COLO829 (cell line): ENCODE data around the gene SPATA31C1.
"Not testable (repeated sequence)": the region's sequence is repeated elsewhere in the genome, so short reads cannot be mapped to it uniquely, and the experiment has no call there.

ENCODE experiments used
- DNase-seq: peaks from one replicate; pipeline ENCODE4 v3.0.0; 2012; ENCODE audit warnings: low spot score

Gene SPATA31C1

DNA sequence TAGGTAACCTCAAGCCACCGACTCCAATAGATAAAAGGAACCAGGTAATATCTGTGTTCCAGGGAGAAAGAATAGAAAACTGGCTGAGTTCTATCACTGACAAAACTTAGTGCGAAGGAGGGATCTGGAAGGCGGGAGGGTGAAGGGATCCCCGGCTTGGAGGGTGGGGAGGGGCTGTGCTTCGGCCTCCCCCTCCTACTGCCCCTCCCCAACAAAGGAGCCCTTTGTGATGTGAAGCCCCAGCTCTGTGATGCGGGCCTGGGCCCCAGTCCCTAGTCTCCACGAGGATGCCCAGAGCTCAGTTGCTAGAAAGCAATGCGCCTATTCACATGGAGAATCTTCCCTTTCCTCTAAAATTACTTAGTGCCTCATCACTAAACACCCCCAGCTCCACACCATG, at the start of gene SPATA31C1:
TSS of gene SPATA31C1 (plus strand) at position 301 of the 400 bp plus-strand sequence.
- not testable (repeated sequence) for DNase-seq

DNA sequence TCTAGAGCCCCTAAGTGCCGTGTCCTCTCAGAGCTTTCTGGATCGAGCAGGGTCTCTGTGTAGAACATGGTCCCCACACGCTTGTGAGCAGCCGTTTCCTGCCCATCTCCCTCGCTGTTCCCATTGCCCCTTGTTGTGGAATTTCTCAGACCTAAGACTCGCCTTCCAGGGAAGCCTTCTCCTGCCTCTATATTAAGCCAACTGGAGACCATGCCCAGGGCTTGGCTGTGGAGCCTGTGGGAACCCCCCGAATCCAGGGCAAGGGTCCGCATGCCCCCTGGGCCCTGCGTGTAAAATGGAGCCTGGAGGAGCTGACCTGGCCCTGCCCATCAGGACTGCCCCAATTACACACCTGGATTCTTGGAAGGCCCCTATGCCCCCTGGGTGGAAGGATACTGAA, 49.6 kb upstream of the SPATA31C1 start:
- no peak for DNase-seq

DNA sequence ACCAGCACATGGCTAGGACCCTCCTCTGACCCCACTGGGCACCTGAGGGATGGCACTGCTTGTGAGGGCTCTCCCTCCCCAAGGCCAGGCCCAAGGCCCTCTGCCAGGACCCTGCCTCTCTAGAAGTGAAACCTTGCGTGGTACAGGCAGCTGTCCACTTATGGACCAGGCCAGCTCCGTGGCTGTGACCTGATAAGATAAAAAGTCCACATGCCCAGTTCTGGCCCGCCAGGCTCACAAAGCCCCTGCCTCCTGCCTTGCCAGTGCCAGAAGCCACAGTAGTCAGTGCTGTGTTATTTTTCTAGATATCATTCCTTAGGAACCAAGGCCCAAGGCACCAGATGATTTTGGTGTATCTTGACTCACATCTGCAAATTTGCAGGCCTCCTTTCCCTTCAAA, 49.1 kb upstream of the SPATA31C1 start:
- no peak for DNase-seq

DNA sequence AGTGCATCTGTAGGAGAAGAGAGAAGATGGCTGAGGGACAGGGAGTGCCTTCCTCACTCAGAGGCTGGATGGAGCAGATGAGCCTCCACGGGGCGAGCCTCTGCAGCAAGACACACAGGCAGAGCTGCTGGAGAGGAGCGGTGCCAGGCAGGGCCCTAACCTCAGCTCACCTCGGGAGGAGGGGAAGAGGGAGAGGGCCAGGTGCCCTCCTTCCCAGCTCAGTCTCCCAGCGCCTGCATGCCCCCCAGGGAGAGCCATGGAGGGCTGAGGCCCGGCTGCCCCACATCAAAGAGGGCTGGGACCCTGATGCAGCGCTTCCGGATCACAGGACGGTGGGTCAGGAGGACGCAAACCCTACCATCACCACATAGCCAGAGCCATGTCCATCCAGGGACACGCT, 48.7 kb upstream of the SPATA31C1 start:
- DNase-seq: no peak

DNA sequence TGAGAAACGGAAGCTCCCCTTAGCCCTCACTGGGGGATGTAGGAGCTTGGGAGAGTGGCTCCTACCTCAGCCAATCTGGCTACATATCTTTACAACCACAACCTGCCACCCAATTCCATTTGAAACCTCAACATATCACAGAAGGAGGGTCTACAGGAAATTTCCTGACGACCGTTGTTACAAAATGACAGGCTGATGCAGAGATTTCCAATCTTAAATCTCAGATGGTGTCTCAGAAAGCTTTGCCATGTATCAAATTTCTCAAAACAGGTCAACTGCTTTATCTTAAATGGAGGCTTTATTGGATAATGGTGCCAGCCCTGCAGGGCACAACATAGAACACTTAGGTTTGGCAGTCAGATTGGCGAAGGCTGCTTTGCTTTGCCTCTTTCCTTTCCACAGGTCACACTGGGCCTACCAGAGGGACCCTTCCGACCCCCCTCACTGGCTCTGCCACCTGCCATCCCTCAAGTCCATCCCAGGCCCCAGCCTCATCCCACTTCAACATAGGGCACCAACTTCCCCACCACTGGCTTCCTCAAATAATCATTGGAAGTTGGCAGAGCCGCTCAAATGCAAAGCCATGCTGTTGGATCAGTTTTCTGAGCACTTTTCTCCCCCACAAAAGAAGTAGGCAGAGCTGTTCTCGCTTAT, 46.2 kb upstream of the SPATA31C1 start:
- DNase-seq: no peak

DNA sequence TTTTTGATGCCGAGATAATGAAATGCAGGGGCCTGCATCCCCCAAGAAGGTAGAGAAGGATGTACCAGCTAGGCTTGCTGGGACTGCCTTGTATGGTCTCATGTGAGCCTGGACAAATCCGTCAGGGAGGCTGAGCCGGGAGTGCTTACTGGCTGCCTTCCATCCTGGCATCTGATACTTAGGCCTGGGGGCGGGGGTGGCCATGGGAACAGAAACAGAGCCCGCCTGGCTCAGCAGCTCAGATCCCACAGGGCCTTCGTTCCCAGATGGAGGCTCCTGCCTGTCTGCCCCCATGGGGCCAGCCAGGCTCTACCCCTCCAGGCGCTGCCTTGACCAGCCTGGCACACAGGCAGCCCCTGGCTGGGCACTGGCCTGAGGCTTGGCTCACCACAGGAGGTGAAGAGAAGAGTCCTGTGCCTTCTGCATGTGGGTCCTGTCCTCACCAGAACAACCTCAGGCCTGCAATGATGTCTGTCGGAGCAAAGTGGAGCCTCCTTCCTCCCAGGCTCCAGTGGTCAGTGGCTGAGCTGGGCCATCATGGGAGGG, 45.6 kb upstream of the SPATA31C1 start:
- DNase-seq: no peak

DNA sequence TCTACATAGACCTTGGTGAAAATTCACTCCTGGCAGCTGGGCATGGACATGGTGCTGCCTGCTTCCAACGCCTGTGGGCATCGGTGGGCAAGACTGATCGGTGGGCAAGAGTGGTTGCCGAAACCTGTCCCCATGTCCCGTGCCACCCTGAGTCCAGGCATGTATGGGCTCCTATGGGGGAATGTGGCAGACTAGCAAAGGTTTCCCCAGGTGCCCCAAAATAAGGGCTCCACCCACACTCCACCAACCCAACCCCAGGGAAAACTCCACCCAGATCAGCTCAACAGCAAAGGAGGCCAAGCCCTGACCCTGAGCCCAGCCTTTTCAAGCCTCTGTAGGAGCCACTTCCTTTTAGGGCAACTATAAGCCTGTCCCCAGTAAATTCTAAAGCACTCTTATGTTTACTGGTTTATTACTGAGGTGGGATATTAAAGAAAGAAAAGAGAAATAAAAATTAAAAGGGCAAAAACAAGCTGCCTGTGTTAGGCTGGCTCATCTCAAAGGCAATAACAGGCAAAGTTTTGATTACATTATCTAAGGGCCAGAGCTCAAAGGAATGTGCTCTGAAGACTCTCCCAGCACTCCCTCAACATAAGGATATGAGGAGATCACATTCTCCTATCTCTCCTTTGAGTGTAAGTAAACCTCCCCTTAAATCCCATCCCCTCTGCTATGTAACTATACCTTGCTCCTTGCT, 44.0 kb upstream of the SPATA31C1 start:
- no peak for DNase-seq

DNA sequence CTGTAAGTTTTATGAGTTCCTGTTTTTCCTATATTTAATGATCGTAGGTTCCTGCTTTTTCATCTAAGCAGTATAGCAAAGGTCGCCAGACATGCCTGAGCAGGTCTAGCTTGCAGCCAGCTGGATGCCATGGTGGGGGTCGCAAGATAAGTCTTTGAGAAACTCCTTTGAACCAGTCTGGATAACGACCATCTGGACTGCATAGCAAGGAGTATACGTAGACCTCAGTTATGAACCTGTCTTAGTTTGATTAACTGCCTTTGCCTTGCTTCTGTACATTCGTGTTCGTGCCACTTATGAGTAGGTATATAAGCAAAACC, 43.5 kb upstream of the SPATA31C1 start:
- DNase-seq: no peak

DNA sequence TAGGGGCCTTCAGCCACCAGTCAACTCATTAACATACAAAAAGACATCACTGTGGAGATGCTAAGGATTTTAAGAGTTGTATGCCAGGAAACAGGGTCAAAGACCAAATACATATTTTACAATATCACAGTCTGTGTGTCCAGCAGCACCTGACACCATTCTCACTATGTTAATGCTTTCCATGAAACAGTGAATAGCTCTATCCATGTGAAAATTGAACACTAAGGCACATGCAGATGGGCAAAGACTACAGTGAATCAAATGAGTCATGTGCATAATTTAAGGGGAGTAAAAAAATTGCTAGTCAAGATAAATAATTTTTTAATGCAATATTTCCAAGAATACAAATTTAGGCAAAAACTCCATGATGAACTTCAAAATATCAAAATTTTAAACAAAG, 42.7 kb upstream of the SPATA31C1 start:
- no peak for DNase-seq

DNA sequence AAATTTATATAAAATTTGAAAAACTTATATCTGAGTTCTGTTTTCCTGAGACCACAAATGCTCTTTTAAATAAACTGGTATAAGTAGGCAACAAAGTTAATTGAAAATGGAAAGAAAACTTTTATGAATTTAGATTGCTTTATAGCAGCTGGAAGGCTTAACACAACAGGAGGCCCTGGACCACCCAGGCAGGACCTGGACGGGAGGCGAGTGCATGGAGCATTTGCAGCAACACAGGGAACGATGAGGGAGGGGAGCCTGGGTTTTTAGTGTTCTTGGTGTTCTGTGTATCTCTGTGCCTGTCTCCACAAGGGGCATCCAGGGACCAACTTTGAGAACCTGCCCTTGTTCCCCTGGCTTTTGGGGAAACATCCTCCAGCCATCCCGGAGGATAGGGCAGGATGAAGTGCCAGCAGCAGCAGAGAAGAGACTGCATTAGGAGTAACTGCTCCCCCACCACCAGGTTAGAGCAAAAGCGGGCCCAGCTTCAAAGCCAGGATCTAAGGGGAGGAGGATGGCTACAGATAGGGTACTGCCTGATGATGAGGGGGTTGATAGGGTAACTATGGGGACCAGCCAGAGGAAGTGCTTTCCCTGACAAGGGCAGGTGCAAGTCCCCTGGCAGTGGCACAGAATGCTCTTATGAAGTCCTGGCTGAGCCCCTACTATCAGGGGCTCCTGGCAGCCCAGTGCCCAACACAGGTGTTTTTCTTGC, 41.8 kb upstream of the SPATA31C1 start:
- DNase-seq: no peak

DNA sequence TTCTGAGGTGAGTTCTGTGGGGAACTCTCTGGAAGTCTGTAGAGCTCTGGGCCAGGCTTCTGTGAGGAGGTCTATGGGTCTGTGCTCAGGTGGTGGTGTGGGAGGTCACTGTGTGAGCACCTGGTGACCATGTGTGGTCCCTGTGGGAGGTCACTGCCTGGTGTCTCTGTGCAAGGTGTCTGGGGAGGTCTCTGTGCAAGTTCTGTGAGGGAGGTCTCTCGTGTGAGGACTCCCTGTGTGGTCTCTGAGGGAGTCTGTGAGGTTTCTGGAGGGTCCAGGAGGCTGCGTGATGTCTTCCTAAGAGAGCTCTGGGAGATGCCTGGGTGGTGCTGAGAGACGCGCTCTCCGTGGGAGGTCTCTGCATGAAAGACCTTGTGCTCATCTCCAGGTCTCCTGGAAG, 41.1 kb upstream of the SPATA31C1 start:
- DNase-seq: no peak

DNA sequence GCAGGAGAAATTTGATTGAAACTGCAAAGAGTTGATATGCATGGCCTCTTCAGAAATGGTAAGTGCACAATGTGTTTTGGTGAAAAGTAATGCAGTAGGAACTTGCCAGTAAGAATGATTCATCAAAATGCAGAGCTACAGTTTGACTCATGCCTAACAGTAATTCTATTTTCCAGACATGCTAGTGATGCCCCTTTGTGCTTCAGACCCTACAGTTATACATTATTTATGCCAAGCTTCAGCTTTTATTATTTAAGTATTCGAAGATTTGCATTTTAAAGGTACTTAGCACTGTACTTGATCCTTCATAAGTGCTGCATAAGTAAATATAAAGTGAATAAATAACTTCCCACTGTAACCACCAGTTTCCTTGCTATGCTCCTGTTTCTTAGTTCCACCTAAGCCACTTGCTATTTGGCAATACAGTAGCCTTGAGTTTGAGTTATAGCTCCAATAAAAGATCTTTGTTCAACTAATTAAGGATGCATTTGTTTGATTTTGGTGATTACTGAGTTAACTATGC, 38.7 kb upstream of the SPATA31C1 start:
- peak; percentile 53 for DNase-seq

DNA sequence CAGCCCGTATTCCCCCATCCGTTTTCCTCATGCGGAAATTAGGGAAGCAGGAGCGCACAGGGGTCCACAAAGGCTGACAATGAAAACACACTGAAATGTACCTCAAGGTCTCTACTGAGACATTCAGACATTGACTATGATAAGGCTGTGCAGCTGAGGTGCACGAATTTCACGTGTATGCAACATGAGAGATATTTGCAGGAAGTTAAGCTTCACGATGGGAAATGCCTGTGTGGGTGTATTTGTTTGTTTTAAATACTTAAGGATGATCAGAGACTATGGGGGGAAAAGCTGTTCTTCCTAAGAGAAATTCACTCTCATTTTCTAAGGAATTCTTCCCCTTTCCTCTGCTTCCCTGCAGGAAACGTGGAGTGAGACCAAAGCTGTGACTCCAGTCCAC, 37.6 kb upstream of the SPATA31C1 start:
- no peak for DNase-seq

DNA sequence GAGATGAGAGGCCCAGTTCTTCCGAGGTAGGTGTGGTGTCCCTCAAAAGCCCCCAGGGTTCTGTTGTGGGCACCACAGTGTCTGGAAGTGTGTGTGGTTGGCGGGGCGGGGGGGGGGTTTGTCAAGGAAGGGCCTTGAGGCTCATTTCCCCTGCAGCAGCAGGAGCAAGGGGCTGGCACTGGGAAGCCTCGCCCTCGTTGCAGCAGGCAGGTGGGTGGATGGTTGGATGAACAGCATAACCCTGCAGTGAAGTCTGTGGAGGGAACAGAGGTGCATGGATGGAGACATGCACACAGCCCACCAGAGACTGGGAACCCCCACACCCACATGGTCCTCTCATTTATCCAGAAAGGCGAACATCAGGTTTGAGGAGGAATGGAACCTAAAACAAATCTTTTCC, 37.1 kb upstream of the SPATA31C1 start:
- DNase-seq: no peak

DNA sequence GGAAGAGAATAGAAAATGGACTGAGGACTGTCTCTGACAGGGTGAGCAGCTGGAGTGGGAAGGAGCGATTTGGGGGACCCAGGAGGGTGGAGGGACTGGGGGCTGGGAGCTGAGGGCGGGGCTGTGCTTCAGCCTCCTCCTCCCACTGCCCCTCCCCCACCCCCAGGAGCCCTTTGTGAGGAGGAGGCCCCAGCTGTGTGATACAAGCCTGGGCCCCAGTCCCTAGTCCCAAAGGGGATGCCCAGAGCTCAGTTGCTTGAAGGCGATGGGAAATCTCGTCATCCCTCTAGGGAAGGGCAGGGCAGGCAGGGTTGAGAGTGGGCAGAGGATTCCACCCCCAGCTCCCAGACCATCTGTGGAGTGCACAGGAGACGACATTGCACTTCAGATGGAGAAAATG, 35.1 kb upstream of the SPATA31C1 start, which contains the start of gene SPATA31E1:
TSS of gene SPATA31E1 (plus strand) at position 251 of the 400 bp plus-strand sequence. CDS start at position 266, 15 bp downstream.
- DNase-seq: no peak

DNA sequence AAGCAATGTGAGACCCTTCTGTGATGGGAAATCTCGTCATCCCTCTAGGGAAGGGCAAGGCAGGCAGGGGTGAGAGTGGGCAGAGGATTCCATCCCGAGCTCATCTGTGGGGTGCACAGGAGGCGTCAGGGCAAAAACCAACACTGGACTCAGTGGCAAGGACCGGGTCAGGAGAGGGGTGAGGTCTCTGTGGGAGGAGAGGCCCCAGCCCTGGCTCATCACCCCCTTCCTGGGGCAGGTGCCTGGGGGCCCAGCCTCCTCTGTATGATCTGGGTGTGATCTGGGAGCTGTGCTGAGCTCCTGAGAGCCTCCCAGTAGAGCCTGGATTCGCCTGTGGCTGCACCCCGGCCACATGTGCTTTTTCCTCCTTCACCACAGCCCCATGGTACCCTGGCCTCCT, 34.5 kb upstream of the SPATA31C1 start:
- DNase-seq: no peak

DNA sequence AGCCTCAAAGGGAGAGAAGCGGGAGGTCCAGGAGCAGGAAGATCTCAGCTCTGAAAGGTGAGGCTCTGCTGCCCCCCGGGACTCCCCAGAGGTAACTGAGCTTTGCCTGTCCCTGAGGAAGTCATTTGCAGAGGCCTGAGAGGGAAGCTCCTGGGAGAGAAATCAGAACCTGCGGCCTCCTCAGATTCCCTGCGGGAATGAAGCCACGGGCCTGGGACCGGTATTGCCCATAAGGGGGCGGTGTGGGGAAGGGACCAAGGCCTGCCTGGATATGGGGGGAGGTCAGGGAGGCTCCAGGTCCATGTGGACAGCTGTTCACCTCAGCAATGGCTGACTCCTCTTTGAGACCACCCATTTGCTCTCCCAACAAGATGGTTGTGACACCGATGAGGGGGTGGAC, 33.8 kb upstream of the SPATA31C1 start:
- DNase-seq: no peak

DNA sequence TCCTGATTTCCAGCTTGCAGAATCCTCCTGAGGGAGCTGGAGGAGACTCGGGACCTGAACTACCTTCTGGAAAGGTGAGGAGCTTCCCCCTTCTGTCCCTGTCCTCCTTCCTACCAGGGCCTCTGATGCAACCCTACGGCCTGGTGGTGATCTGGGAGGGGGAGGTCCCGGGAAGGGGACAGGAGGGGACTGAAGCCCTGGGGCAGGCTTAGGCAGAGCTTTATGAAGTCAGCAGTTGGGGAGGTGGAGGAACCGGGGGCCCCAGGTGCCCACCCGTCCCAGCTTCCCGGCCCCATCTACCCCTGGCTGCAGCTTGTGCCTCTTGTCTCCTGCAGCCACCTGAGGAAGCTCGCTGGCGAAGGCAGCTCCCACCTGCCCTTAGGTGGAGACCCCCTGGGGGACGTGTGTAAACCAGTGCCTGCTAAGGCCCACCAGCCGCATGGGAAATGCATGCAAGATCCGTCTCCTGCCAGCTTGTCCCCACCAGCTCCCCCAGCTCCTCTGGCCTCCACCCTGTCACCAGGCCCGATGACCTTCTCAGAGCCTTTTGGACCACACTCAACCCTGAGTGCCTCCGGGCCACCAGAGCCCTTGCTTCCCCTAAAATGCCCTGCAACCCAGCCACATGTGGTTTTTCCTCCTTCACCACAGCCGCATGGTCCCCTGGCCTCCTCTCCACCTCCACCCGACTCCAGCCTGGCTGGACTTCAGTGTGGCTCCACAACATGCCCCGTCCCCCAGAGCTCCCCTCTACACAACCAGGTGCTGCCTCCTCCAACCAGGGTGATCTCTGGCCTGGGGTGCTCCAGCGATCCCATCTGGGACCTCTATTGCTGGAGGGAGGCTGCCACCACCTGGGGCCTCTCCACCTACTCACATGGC, 32.9 kb upstream of the SPATA31C1 start:
- no peak for DNase-seq

DNA sequence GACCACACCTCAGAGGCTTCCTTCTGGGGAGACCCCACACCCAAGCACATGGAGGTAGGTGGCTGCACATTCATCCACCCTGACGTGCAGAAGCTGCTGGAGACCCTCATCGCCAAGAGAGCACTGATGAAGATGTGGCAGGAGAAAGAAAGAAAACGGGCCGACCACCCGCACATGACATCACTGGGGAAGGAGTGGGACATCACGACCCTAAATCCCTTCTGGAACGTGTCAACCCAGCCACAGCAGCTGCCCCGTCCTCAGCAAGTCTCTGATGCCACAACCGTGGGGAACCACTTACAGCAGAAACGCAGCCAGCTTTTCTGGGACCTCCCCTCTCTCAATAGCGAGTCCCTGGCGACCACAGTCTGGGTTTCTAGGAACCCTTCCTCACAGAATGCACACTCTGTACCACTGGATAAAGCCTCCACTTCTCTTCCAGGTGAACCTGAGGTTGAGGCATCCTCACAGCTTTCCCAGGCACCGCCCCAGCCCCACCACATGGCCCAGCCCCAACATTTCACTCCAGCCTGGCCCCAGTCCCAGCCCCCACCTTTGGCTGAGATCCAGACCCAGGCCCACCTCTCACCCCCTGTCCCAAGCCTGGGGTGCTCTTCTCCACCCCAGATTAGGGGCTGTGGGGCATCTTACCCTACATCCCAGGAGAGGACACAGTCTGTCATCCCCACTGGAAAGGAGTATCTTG, 32.1 kb upstream of the SPATA31C1 start:
- DNase-seq: no peak

DNA sequence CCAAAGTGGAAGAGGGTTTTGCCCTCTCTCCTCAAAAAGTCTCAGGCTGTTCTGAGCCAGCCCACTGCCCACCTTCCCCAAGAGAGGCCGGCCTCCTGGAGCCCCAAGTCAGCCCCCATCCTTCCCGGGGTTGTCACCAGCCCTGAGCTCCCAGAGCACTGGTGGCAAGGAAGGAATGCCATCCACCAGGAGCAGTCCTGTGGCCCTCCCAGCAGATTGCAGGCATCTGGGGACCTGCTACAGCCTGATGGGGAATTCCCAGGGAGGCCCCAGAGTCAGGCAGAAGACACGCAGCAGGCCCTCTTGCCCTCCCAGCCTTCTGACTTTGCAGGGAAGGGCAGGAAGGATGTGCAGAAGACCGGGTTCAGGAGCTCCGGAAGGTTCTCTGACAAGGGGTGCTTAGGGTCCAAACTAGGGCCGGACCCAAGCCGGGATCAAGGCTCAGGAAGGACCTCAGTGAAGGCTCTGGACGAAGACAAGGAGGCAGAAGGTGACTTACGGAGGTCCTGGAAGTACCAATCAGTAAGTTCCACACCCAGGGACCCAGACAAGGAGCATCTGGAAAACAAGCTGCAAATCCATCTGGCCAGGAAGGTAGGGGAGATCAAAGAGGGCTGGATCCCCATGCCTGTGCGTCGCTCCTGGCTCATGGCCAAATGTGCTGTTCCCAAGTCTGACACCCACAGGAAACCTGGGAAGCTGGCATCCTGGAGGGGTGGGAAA, 31.4 kb upstream of the SPATA31C1 start:
- DNase-seq: no peak
